ENCODE data around the gene PNPLA7.

GRCh38 chr9:137449931-137450538 is 100.2 kb downstream of the PNPLA7 start:
- TF ChIP-seq, protein P1, sequence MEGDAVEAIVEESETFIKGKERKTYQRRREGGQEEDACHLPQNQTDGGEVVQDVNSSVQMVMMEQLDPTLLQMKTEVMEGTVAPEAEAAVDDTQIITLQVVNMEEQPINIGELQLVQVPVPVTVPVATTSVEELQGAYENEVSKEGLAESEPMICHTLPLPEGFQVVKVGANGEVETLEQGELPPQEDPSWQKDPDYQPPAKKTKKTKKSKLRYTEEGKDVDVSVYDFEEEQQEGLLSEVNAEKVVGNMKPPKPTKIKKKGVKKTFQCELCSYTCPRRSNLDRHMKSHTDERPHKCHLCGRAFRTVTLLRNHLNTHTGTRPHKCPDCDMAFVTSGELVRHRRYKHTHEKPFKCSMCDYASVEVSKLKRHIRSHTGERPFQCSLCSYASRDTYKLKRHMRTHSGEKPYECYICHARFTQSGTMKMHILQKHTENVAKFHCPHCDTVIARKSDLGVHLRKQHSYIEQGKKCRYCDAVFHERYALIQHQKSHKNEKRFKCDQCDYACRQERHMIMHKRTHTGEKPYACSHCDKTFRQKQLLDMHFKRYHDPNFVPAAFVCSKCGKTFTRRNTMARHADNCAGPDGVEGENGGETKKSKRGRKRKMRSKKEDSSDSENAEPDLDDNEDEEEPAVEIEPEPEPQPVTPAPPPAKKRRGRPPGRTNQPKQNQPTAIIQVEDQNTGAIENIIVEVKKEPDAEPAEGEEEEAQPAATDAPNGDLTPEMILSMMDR (tag by site-specific recombination; IDR thresholded peaks at IDR 0.05), result no peak
- no peak for TF ChIP-seq ZNF341 (tag by site-specific recombination; IDR thresholded peaks at IDR 0.05; ENCODE audit: low read depth)
- TF ChIP-seq ZNF239 (tag by site-specific recombination; IDR thresholded peaks at IDR 0.05), result no peak
- TF ChIP-seq REST (tag by site-specific recombination; IDR thresholded peaks at IDR 0.05), result no peak
- TF ChIP-seq ZNF16 (tag by site-specific recombination; IDR thresholded peaks at IDR 0.05; ENCODE audit: low read depth), result no peak

Data from HEK293 (cell line).